OCI-M2 (cell line): ENCODE measurements around the gene MSX1.

ENCODE experiments used
- DNase-seq: peaks from one replicate; lab custom pipeline; 2025; ENCODE audit not compliant: unreplicated experiment; lab: John Stamatoyannopoulos, UW

The MSX1 gene

GRCh38 chr4:4899202-4899925 is 39.9 kb downstream of the MSX1 start:
- DNase-seq, result no peak

- no peak for DNase-seq
Observed at GRCh38 chr4:4901877-4902276, 42.4 kb downstream of the MSX1 start.

GRCh38 chr4:4912155-4912554 is 52.7 kb downstream of the MSX1 start:
- no peak for DNase-seq

GRCh38 chr4:4913147-4913561 is 53.7 kb downstream of the MSX1 start:
- no peak for DNase-seq
